HEK293T (cell line): Measurements from ENCODE around the gene IFIH1.

ENCODE experiments used
- CTCF ChIA-PET: fragments of 350-600 bp; formaldehyde crosslinking; extraction: SDS; loops from one replicate; lab custom pipeline; 2021; ENCODE audit warnings: antibody characterized with exemption, inconsistent platforms; lab: Yijun Ruan, JAX
- POLR2A ChIA-PET: fragments of 350-600 bp; formaldehyde crosslinking; extraction: SDS; loops from one replicate; lab custom pipeline; 2020; ENCODE audit warnings: antibody characterized with exemption, inconsistent platforms; lab: Yijun Ruan, JAX
- DNase-seq: peaks from one replicate; pipeline ENCODE4 v3.0.0; 2012; ENCODE audit warnings: mixed read lengths; ENCODE audit errors: extremely low spot score
- ARNT ChIP-seq: fragments of 450-650 bp; IDR thresholded peaks from 2 replicates; pipeline ENCODE4 v1.6.1; 2017; ENCODE audit warnings: mild to moderate bottlenecking
- BHLHE40 ChIP-seq: fragments of 450-650 bp; IDR thresholded peaks from 2 replicates; pipeline ENCODE4 v1.6.1; 2016; ENCODE audit warnings: mild to moderate bottlenecking, moderate library complexity, borderline replicate concordance
- CTBP1 ChIP-seq: fragments of 450-650 bp; IDR thresholded peaks from 2 replicates; pipeline ENCODE4 v1.6.1; 2016; ENCODE audit warnings: borderline replicate concordance
- ELF4 ChIP-seq: fragments of 450-650 bp; IDR thresholded peaks from 2 replicates; pipeline ENCODE4 v1.6.1; 2017; ENCODE audit warnings: antibody characterized with exemption
- FOXA1 ChIP-seq: fragments of 450-650 bp; IDR thresholded peaks from 2 replicates; pipeline ENCODE4 v1.6.1; 2016; ENCODE audit warnings: mild to moderate bottlenecking
- FOXK2 ChIP-seq: fragments of 450-650 bp; IDR thresholded peaks from 2 replicates; pipeline ENCODE4 v1.6.1; 2016; ENCODE audit warnings: mild to moderate bottlenecking
- FOXM1 ChIP-seq: fragments of 450-650 bp; IDR thresholded peaks from 2 replicates; pipeline ENCODE4 v1.6.1; 2017; ENCODE audit warnings: mild to moderate bottlenecking, borderline replicate concordance
- HDGF ChIP-seq: fragments of 450-650 bp; IDR thresholded peaks from 2 replicates; pipeline ENCODE4 v1.6.1; 2017; ENCODE audit warnings: antibody characterized with exemption, borderline replicate concordance
- L3MBTL2 ChIP-seq: fragments of 450-650 bp; conservative IDR thresholded peaks from 2 replicates; pipeline ENCODE4 v1.6.1; 2016; ENCODE audit warnings: mild to moderate bottlenecking
- LEF1 ChIP-seq: fragments of 450-650 bp; IDR thresholded peaks from 2 replicates; pipeline ENCODE4 v1.6.1; 2017; ENCODE audit warnings: mild to moderate bottlenecking, borderline replicate concordance
- NFRKB ChIP-seq: fragments of 450-650 bp; IDR thresholded peaks from 2 replicates; pipeline ENCODE4 v1.6.1; 2016; ENCODE audit warnings: mild to moderate bottlenecking, moderate library complexity
- SP1 ChIP-seq: fragments of 450-650 bp; IDR thresholded peaks from 2 replicates; pipeline ENCODE4 v1.6.1; 2017
- SUZ12 ChIP-seq: fragments of 450-650 bp; IDR thresholded peaks from 2 replicates; pipeline ENCODE4 v1.6.1; 2016; ENCODE audit warnings: mild to moderate bottlenecking
- TARDBP ChIP-seq: fragments of 450-650 bp; IDR thresholded peaks from 2 replicates; pipeline ENCODE4 v1.6.1; 2016
- ZNF384 ChIP-seq: fragments of 450-650 bp; IDR thresholded peaks from 2 replicates; pipeline ENCODE4 v1.6.1; 2016
- TF ChIP-seq, protein P1 (sequence below): fragments of 450-650 bp; IDR thresholded peaks from 2 replicates; pipeline ENCODE4 v1.6.1; 2016

IFIH1 gene

DNA sequence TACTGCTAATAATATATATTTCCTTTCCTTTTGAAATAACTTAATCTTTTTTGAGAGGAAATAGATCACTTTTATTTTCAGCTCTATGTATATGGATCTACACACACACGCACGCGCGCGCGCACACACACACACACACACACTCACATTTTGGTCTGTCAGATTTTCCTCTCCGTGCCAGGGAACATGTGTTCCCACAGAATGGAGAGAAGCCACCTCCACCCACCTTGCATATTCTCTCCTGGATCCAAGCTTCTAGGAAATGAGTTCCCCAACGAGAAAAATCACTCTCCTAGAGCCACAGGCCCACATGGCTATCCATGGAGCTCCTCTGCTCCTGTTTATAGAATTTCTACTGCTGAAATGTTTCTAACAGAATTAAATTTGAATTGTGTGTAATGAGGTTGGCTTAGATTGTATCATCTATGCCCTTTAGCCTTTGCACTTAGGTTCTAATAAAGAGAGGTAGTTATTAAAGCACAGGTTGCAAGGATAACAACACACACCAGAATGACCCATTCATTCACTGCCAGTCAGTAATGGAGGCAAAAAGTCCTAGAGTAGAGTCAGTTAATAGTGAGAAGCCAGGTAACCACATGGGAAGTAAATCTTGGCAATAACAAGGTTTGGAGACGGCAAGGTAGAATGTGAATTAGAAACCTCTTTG is 19.7 kb downstream of the IFIH1 start:
- CTCF ChIA-PET = interaction anchor here (0.6 to 1.9 kb wide), 9 partner anchors 10 to 1973 kb away, joined by 3 to 29 read pairs (median 4); partner anchors contain the start of gene IFIH1
- TF ChIP-seq FOXK2 = no peak
- no peak for DNase-seq
- POLR2A ChIA-PET = no interaction called here

DNA sequence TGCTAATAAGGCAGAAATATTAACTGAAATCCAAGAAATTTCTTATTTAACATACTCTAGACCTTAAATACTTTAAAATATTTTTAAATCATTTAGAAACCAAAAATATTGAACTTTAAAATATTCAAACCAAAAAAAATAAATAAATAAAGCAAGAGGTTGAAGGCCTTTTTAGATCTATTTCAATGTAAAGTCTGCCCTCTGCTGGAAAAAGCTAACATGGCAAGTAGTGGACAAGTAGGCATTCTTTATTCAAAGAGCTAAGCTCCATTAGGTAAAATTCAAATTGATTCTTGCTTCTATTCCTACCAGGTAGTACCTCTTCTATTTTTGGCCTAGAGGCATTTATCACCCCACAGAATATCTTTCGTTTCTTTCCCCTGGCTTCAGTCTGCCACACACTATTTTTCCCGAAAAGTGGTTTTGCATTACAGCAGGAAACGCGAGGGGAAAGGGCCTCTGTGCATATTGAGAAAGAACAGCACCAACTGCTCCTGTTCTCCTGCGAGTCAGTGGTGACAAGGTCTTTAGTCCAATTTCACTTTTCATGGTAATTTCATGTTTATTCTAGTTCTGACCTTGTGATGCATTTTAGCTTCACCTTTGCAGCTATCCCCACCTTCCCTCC is 20.4 kb downstream of the IFIH1 start:
- TF ChIP-seq ZNF384 (peak; percentile 87), CTBP1 (no peak), FOXK2 (no peak), NFRKB (no peak)
- peak; percentile 35 for DNase-seq
- ChIA-PET CTCF (interaction anchor here (0.6 to 1.9 kb wide), 9 partner anchors 8 to 1973 kb away, joined by 3 to 29 read pairs (median 4); partner anchors contain the start of gene IFIH1), POLR2A (no interaction called here)

DNA sequence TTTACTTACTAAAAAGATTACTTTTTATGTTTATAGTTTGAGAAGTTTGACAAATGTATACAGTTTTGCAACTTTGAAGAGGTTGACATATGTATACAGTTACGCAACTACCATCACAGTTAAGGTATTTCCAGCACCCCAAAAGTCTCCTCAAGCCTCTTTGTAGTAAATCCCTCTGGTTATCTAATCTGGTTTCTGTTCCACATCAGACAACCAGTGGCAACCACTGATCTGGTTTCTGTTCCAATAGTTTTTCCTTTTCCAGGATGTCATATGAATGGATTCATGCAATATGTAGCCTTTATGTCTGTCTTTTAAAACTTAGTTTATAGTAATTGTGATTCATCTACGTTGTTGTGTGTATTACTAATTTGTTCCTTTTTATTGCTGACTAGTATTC is 23.5 kb downstream of the IFIH1 start:
- ChIA-PET POLR2A (no interaction called here), CTCF (no interaction called here)
- no peak for DNase-seq
- no peak for TF ChIP-seq SUZ12
- no peak for TF ChIP-seq ZNF384
- no peak for TF ChIP-seq FOXK2
- no peak for TF ChIP-seq FOXM1
- no peak for TF ChIP-seq ARNT
- TF ChIP-seq LEF1 = no peak
- TF ChIP-seq ELF4 = no peak
- TF ChIP-seq, protein P1, sequence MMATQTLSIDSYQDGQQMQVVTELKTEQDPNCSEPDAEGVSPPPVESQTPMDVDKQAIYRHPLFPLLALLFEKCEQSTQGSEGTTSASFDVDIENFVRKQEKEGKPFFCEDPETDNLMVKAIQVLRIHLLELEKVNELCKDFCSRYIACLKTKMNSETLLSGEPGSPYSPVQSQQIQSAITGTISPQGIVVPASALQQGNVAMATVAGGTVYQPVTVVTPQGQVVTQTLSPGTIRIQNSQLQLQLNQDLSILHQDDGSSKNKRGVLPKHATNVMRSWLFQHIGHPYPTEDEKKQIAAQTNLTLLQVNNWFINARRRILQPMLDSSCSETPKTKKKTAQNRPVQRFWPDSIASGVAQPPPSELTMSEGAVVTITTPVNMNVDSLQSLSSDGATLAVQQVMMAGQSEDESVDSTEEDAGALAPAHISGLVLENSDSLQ = no peak
- no peak for TF ChIP-seq SP1

DNA sequence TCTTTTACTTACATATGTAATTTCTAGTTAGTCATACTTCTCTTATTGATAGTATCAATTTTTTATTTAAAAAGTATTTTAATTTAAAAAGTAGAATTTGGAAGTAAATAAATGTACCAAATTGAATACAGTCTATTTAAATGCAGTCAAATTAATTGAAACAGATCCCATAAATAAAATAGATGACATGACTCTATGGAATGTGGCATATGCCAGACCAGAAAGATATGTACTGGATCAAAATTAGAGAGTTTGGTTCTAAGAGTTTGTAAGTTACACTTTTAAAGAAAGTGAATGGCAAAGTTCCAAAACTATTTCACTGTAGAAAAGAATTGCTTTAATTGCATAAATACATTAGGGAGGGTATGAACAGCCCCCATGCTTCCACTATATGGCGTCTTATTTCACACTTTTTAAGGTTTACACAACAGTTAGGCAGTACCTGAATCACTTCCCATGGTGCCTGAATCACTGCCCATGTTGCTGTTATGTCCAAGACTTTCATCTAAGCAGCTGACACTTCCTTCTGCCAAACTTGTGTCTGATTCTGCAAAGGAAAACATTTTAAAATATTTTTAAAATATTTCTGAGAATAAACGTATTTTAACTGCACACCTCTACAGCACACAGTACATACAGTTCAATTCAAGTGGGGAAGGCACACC is 25.2 kb downstream of the IFIH1 start:
- POLR2A ChIA-PET = no interaction called here
- TF ChIP-seq SP1 = no peak
- no peak for TF ChIP-seq ZNF384
- TF ChIP-seq FOXM1 = no peak
- no peak for TF ChIP-seq L3MBTL2
- no peak for TF ChIP-seq NFRKB
- no peak for TF ChIP-seq HDGF
- TF ChIP-seq ELF4 = no peak
- TF ChIP-seq SUZ12 = no peak
- no peak for TF ChIP-seq FOXK2
- DNase-seq = no peak
- CTCF ChIA-PET = no interaction called here

DNA sequence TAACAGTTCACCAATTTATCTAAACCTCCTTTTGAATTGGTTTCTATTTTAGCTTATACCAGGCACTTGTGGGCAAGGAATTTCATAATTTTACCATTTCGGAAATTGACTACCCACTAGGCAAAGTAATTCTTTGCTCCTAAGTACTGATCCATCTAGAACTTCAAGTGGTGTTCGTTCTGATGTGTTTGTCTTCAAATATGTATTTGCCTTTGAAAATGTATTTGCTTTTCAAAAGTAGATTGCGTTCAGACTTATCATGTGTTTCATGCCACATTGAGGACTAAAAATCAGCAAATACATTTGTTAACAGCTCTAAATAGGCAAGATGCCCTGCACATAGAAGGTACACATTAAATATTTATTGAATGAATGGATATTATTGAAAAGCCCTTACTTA is 26.7 kb downstream of the IFIH1 start:
- DNase-seq = no peak
- ChIA-PET POLR2A (no interaction called here), CTCF (no interaction called here)
- TF ChIP-seq CTBP1 (no peak), ZNF384 (no peak), LEF1 (no peak), FOXM1 (no peak), ARNT (no peak), FOXK2 (no peak), NFRKB (no peak), ELF4 (no peak), HDGF (no peak), SUZ12 (no peak), FOXA1 (no peak), SP1 (no peak), BHLHE40 (no peak), TARDBP (no peak)
- TF ChIP-seq, protein P1 = no peak

DNA sequence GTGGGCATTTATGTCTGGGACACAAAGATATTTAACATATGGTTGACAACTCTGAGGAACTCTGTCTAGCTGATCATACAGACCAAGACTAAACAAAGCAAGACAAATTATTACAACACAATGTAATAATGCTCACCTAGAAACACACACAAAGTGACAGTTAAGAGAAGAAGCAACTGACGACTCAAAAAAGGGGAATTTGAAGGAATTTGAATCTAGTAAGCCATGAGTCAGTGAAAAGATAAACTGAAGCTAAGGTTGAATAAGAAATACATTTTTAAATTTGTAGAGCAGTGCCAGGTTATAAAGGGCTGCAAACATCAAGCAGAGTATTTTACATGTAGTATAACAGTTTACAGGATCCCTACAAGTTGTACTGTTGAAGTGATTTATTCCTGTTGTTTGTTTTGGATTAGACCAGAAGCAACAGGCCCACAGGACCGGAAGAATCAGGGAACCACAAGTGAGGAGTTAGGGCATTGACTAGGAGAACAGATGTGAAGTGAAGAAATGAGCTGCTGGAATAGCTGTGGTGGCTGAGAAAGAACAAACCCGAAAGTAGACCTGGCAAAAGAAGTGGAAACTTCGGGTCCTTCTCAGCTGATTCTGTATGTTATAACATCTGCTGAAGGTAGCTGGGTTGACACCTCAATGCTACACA is 35.6 kb downstream of the IFIH1 start:
- POLR2A ChIA-PET = no interaction called here
- no peak for DNase-seq
- no peak for TF ChIP-seq ZNF384
- TF ChIP-seq CTBP1 = no peak
- TF ChIP-seq ARNT = no peak
- TF ChIP-seq LEF1 = no peak
- TF ChIP-seq ELF4 = no peak
- TF ChIP-seq TARDBP = no peak
- TF ChIP-seq FOXM1 = no peak
- no peak for TF ChIP-seq L3MBTL2
- TF ChIP-seq NFRKB = no peak
- TF ChIP-seq, protein P1 = no peak
- CTCF ChIA-PET = no interaction called here
